ENCODE data around the gene KRTAP12-2.

The KRTAP12-2 gene

GRCh38 chr21:44666401-44667320 lies at the start of gene KRTAP12-2:
Gene KRTAP12-2, minus strand, starts transcription at chr21:44666927. Its CDS starts 41 bp downstream, at chr21:44666886.
- DNase-seq, result no peak

GRCh38 chr21:44714905-44715304 lies 48.2 kb upstream of the KRTAP12-2 start:
- no peak for DNase-seq

GRCh38 chr21:44713846-44714245 lies 47.1 kb upstream of the KRTAP12-2 start:
- no peak for DNase-seq

- DNase-seq, result no peak
Measured at GRCh38 chr21:44713130-44713529, 46.4 kb upstream of the KRTAP12-2 start.

GRCh38 chr21:44712203-44713028 lies 45.7 kb upstream of the KRTAP12-2 start:
- DNase-seq, result no peak

- no peak for DNase-seq
Measured at GRCh38 chr21:44711327-44712202, 44.8 kb upstream of the KRTAP12-2 start, which contains the start of gene TSPEAR. Gene TSPEAR, minus strand, starts transcription at chr21:44711572. Its CDS starts 58 bp downstream, at chr21:44711514.

GRCh38 chr21:44710756-44711326 lies 44.1 kb upstream of the KRTAP12-2 start:
- DNase-seq, result no peak

GRCh38 chr21:44710294-44710665 lies 43.6 kb upstream of the KRTAP12-2 start:
- no peak for DNase-seq

GRCh38 chr21:44709426-44710293 lies 42.9 kb upstream of the KRTAP12-2 start:
- DNase-seq, result no peak

GRCh38 chr21:44708866-44709425 lies 42.2 kb upstream of the KRTAP12-2 start:
- DNase-seq, result no peak

- DNase-seq, result no peak
Measured at GRCh38 chr21:44708213-44708865, 41.6 kb upstream of the KRTAP12-2 start.

- no peak for DNase-seq
Measured at GRCh38 chr21:44706706-44707581, 40.2 kb upstream of the KRTAP12-2 start.

GRCh38 chr21:44706026-44706705 lies 39.4 kb upstream of the KRTAP12-2 start:
- no peak for DNase-seq

GRCh38 chr21:44704636-44705001 lies 37.9 kb upstream of the KRTAP12-2 start:
- DNase-seq, result no peak

GRCh38 chr21:44703731-44704635 lies 37.3 kb upstream of the KRTAP12-2 start:
- no peak for DNase-seq

GRCh38 chr21:44702973-44703730 lies 36.4 kb upstream of the KRTAP12-2 start:
- DNase-seq, result no peak

Measured in SW 1271 (cell line).